Activated CD8-positive, alpha-beta memory T cell treated with anti-CD3 and anti-CD28 coated beads for 4 hours (primary cell): ENCODE measurements around the gene ETV1.
A peak's percentile ranks its signal among the peaks of the same experiment; 100 is the strongest.

Experiments used
- DNase-seq, 2 donors: peaks; one replicate each; pipeline ENCODE4 v3.0.0-alpha.2; 2020; ENCODE audit warnings: low read depth in 2 of 2

Gene ETV1

GRCh38 chr7:13989126-13989948 is at the start of gene ETV1:
TSS of gene ETV1 (minus strand) at chr7:13989666. CDS start at chr7:13989052, 614 bp downstream.
- no peak for DNase-seq

GRCh38 chr7:14024406-14024805 is 34.9 kb upstream of the ETV1 start:
- DNase-seq = no peak

DNA sequence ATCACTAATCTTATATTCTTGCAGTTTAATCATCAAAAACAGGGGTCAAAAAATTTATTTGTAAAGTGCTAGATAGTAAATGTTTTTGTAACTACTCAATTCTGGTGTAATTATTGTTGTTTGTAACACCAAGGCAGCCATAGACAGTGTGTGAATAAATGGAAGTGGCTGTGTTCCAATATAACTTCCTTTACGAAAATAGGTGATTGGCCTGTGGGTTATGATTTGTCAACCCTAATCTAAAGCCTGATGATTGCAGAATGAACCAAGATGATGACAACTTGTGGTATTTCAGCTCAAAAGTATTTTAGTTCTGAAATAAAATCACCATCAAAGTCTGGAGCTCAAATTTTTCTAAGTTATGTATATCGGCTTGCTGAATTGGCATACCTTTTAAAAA is 34.4 kb upstream of the ETV1 start:
- no peak for DNase-seq

DNA sequence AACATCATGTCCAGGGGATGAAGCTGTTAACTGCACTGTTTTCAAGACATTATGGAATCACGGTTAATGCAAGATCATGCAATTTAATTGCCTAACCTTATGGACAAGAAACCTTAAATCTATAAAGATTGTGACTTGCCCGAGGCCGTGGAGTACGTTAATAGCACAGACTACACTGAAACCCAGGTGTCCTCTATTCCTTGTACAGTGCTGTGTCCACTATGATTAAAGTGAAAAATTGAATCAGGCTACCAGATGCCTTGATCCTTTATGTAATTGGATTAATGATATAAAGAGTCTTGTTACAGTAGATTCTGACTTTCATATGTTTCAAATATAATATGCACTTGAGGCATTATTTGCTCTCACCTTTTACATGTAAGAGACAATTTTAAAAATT is 33.9 kb upstream of the ETV1 start:
- no peak for DNase-seq

DNA sequence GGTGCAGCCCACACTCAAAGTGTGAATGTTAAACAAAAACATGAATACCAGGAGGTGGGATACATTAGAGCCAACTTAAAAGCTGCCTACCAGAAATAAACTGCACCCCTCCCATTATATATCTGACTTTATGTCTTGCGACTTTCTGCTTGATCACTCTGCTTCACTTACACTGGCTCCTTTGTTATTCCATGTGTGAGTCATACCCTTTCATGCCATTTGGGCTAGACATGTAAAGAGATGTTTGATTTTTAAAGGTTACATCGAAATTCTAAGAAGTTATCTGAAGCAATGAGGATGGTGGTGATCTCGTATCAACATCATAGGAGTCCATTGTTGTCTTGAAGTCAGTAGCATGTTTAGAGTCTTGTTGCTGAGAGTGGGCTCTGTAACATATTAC is 31.6 kb upstream of the ETV1 start:
- DNase-seq = no peak

DNA sequence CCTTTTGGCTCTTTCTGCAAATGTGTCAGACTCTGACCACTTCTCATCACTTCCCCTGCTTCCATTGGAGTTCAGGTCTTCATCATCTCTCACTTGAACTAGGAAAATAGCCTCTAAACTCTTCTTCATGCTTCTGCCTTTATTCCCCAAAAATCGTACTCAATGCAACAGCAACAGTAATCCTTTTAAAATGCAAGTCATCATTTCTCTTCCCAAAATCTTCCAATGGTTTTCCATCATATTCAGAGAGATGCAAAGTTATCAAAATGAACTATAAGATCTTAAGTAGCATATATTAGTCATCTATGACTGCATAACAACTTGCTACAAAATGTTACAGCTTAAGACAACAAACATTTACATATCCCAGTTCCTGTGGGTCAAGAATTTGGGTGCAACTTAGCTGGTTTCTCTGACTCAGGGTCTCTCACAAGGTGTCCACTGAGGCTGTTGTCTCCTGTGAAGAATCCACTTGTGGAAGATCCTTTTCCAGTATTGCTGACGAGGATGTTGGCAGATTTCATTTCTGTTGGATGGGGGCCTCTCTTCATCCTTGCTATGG is 31.0 kb upstream of the ETV1 start:
- DNase-seq = no peak

DNA sequence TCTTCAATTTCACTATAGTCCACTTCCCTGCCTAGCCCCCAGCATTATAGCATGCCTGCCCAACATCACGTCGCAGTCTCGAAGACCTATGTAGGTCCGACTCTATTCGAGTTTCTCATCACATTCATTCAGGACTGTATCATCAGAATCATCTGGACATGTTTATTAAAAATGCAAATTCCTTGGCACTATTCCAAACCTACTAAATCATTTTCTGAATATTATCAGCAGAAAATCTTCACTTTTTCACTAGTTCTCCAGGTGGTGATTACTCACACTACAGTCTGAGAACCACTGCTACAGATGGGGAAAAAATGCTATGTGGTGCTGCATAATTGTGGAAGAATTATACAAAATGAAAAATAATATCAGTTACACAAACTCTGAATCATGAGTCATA is 29.3 kb upstream of the ETV1 start:
- no peak for DNase-seq

- no peak for DNase-seq
These were observed 27.5 kb upstream of the ETV1 start for GRCh38 chr7:14016950-14017349.

DNA sequence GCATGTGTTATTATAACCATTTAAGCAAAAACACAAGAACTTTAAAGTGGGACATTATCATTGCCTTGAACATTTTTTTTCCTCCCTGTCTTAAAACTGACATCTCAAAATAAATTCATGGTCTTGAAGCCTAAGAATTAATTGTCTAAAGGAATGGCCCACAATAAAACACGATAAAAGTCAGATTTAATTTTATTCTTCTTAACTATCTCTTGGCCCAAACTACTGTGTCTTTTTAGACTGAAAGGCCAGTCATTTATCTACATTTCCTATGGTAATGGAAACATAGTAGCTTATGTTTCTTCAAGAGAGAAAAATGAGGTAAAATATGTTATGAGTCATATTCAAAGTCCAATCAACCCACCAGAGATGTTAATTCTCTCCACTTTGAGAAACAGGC is 24.4 kb upstream of the ETV1 start:
- DNase-seq = no peak

DNA sequence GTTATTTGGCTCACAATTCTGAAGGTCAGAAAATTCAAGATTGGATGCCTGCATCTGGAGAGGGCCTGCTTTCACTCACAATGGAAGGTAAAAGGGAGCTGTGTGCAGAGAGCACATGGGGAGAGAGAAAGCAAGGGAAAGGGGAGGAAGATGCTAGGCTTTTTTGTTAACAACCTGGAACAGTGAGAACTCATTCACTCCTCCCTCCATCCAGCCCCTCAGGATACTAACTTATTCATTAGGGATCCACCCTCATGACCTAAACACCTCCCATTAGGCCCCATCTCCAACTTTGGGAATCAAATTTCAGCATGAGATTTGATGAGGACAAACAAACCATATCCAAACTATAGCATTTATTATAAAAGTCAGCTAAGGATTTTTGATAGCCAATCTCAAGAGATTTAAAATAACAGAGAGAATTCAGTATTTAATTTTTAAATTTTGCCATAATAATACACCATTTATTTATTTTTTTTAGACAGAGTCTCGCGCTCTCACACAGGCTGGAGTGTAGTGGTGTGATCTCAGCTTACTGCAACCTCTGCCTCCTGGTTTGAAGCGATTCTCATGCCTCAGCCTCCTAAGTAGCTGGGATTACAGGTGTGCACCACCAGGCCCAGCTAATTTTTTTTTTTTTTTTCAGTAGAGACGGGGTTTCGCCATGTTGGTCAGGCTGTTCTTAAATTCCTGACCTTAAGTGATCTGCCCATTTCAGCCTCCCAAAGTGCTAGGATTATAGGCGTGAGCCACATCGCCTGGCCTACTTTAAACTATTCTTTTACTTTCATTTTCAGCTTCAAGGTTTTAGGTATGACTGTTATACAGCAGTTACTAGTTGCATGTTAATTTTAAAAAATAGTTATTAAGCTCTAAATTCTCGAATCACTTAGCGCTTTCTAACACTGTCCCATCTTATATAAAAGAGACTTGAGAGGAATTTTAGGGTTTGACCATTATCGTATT is 20.3 kb upstream of the ETV1 start:
- DNase-seq = no peak

GRCh38 chr7:14001139-14001538 is 11.7 kb upstream of the ETV1 start:
- no peak for DNase-seq

DNA sequence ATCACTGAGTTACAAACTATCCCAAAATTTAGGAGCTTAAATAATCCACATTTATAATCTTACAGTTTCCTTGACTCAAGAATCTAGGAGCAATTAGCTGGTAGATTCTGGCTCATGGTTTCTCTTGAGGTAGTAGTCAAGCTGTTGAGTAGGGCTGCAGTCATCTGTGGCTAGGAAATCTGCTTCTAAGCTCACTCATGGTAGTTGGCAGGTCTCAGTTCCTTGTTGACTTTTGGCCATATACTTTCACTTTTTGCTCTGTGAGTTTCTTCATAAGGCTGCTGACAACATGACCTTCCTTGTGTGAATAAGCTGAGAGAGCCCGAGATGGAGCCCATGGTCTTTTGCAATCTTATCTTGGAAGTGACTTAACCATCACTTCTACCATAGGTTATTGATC is 10.8 kb upstream of the ETV1 start:
- no peak for DNase-seq

DNA sequence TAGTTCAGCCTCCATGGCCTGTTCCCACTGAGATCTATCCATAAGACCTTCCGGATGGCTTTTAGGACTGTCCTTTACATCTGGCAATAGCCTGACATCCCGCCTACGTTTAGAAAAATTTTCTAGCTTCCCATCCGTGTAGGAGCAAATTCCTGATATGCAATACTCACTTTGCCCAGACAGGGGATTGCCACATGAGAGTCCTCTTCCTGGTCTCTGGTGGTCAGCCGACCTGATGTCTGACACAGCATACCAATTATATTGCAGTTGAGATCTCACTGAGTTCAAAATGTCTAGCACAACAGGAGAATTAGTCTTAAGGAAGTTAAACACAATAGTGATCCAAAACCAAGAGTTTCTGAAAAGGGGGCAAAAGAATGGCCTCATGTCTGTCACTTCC is 9.4 kb upstream of the ETV1 start:
- DNase-seq = no peak

DNA sequence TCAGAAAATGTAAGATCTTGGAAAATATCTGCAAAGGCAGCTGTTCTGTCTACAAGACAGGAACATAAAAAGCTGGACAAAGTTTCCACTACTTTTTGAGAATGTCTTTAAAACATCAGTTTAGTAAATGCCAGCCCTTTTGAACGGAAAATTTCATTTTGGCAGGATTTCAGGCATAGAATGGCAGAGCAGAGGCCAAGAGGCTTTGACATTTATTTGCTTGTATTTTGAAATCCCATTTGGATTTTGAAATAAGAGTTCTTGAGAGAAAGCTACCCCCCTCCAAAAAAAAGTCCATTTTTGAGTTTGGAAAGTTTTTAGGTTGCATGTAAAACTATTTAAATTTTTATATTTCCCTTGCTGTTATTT is 3.1 kb upstream of the ETV1 start:
- DNase-seq = no peak

GRCh38 chr7:13991791-13992595 is 2.5 kb upstream of the ETV1 start:
- DNase-seq = no peak

GRCh38 chr7:13990984-13991790 is 1.7 kb upstream of the ETV1 start:
- DNase-seq = peak; percentile 38 to 39

GRCh38 chr7:13990319-13990983 is 985 bp upstream of the ETV1 start:
- no peak for DNase-seq

DNA sequence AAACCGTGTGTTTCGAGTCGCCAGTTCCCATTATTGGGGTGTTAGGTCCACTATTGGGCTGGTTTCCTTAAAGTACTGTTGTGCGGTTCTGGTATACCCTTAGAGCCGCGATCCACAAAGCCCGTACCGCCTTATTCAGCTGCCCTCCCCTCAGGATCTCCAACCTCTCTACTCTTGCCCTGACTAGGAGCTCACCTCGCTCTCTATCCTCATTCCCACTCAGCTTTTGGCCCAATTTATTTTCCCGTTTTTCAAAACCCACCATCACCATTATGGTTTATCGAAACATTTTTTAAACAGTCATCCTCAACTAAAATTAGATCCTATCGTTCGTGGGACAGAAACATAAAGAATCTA is 461 bp upstream of the ETV1 start:
- no peak for DNase-seq

DNA sequence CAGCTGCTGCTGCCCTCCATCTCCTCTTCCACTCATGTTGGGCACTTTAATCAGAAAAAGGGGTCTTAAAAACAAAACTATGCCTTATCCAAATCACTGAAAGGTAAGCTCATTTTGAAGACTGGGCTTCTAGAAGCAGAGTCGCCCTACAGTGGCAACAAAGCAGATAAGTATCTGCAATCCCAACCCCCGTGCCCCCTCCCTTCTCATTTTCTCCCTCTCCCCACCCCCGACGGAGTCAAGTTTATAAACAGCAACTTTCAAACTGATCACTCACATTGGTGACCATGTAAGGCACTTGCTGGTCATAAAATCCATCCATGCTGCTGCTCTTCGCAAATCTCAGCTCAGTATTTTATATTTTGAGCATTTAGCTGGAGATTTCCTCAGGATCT is 738 bp downstream of the ETV1 start:
- no peak for DNase-seq

DNA sequence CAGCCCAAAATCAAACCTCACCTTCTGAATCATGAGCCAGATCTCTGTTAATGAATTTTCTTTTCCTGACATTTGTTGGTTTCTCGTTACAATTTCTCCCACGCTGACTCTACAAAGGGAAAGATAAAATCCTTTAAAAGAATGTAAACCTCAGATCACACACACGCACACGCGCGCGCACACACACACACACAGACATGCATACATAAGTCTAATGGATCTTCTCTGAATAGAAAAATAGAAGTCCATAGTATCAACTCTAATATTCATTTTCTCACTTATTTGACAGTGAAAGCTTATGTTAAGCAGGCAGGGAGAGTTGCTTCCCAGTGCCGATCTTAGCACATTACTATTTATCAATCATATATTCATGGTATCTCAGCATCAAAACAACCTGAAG is 1.4 kb downstream of the ETV1 start:
- DNase-seq = no peak
